Measurements from ENCODE around the gene UNC5B. TPM values are rescaled to one million over a fixed set of nuclear protein-coding genes. Genes with fewer than 3 reads are reported as not detected.

UNC5B gene
- total and polyA plus RNA-seq, 7 experiments from 2014 or later: 0.08 TPM; not detected in 5

- Mint-ChIP-seq H3K27ac (no peak overlapping the region), H3K4me1 (no peaks in the 10 kb centered on the region), H3K36me3 (no peaks in the 10 kb centered on the region), H3K27me3 (peaks cover 0 to 8% (median 0%) of the 10 kb centered on the region in 5 donors), H3K4me3 (no peak overlapping the region), H3K9me3 (no peaks in the 10 kb centered on the region)
- DNase-seq (no peak), ATAC-seq (peak; percentile 6)
- H3K4me3 ChIP-seq (ENCODE audit: low read length): no peak overlapping the region
- no peaks in the 10 kb centered on the region for H3K36me3 ChIP-seq (ENCODE audit: control insufficient read depth in 2 of 3, insufficient read depth in 3 of 3, low read length in 3 of 3)
- ChIA-PET POLR2A (no interaction called here), CTCF (interaction anchor here (0.6 kb wide), 1 partner anchor 39 kb away, joined by 4 read pairs; no protein-coding TSS in a partner anchor)
- no peaks in the 10 kb centered on the region for H3K4me1 ChIP-seq (ENCODE audit: control insufficient read depth in 2 of 2, insufficient read depth in 2 of 2, low read length in 2 of 2)
- H3K9me3 ChIP-seq (ENCODE audit: control insufficient read depth in 2 of 3, low read length in 3 of 3): no peaks in the 10 kb centered on the region
- no peak overlapping the region for H3K27ac ChIP-seq (ENCODE audit: low read depth, low read length)
- intact Hi-C loops (cut with micrococcal nuclease): no loop called here
- H3K27me3 ChIP-seq (ENCODE audit: control insufficient read depth in 2 of 2, insufficient read depth in 2 of 2, low read length in 2 of 2): no peaks in the 10 kb centered on the region
These were observed 31.5 kb downstream of the UNC5B start for GRCh38 chr10:71243756-71244395.

GRCh38 chr10:71244431-71245419, 32.4 kb downstream of the UNC5B start:
- CTCF ChIA-PET: interaction anchor here (0.6 kb wide), 1 partner anchor 40 kb away, joined by 4 read pairs; no protein-coding TSS in a partner anchor

GRCh38 chr10:71245420-71246325, 33.3 kb downstream of the UNC5B start:
- Mint-ChIP-seq H3K36me3 (no peaks in the 10 kb centered on the region), H3K27ac (no peak overlapping the region), H3K27me3 (peaks cover 0 to 8% (median 0%) of the 10 kb centered on the region in 5 donors), H3K4me1 (no peaks in the 10 kb centered on the region), H3K4me3 (no peak overlapping the region), H3K9me3 (no peaks in the 10 kb centered on the region)
- Histone ChIP-seq H3K36me3 (ENCODE audit: control insufficient read depth in 2 of 3, insufficient read depth in 3 of 3, low read length in 3 of 3) (no peaks in the 10 kb centered on the region), H3K4me1 (ENCODE audit: control insufficient read depth in 2 of 2, insufficient read depth in 2 of 2, low read length in 2 of 2) (no peaks in the 10 kb centered on the region), H3K27me3 (ENCODE audit: control insufficient read depth in 2 of 2, insufficient read depth in 2 of 2, low read length in 2 of 2) (no peaks in the 10 kb centered on the region), H3K9me3 (ENCODE audit: control insufficient read depth in 2 of 3, low read length in 3 of 3) (no peaks in the 10 kb centered on the region), H3K4me3 (ENCODE audit: low read length) (no peak overlapping the region), H3K27ac (ENCODE audit: low read depth, low read length) (no peak overlapping the region)
- ChIA-PET POLR2A (no interaction called here), CTCF (no interaction called here)
- intact Hi-C loops (cut with micrococcal nuclease): no loop called here
- ATAC-seq (no peak), DNase-seq (no peak)

More at GRCh38 chr10:71244431-71245419, 32.4 kb downstream of the UNC5B start:
- Histone ChIP-seq H3K9me3 (ENCODE audit: control insufficient read depth in 2 of 3, low read length in 3 of 3) (no peaks in the 10 kb centered on the region), H3K27ac (ENCODE audit: low read depth, low read length) (no peak overlapping the region), H3K36me3 (ENCODE audit: control insufficient read depth in 2 of 3, insufficient read depth in 3 of 3, low read length in 3 of 3) (no peaks in the 10 kb centered on the region), H3K4me1 (ENCODE audit: control insufficient read depth in 2 of 2, insufficient read depth in 2 of 2, low read length in 2 of 2) (no peaks in the 10 kb centered on the region), H3K4me3 (ENCODE audit: low read length) (no peak overlapping the region), H3K27me3 (ENCODE audit: control insufficient read depth in 2 of 2, insufficient read depth in 2 of 2, low read length in 2 of 2) (no peaks in the 10 kb centered on the region)
- no peak for DNase-seq
- Mint-ChIP-seq H3K36me3 (no peaks in the 10 kb centered on the region), H3K4me1 (no peaks in the 10 kb centered on the region), H3K27ac (no peak overlapping the region), H3K9me3 (no peaks in the 10 kb centered on the region), H3K27me3 (peaks cover 0 to 8% (median 0%) of the 10 kb centered on the region in 5 donors), H3K4me3 (no peak overlapping the region)
- intact Hi-C loops (cut with micrococcal nuclease): no loop called here
- peak; percentile 5 for ATAC-seq
- POLR2A ChIA-PET: no interaction called here

- ATAC-seq (no peak), DNase-seq (no peak)
- H3K27me3 Mint-ChIP-seq: peaks cover 0 to 8% (median 0%) of the 10 kb centered on the region in 5 donors
- no peaks in the 10 kb centered on the region for H3K4me1 ChIP-seq (ENCODE audit: control insufficient read depth in 2 of 2, insufficient read depth in 2 of 2, low read length in 2 of 2)
- H3K4me1 Mint-ChIP-seq: no peaks in the 10 kb centered on the region
- intact Hi-C loops (cut with micrococcal nuclease): no loop called here
- peak overlapping the region in 1 of 9 donors; percentile 29 for H3K27ac Mint-ChIP-seq
- no peaks in the 10 kb centered on the region for H3K36me3 Mint-ChIP-seq
- H3K27ac ChIP-seq (ENCODE audit: low read depth, low read length): no peak overlapping the region
- no peaks in the 10 kb centered on the region for H3K9me3 Mint-ChIP-seq
- H3K36me3 ChIP-seq (ENCODE audit: control insufficient read depth in 2 of 3, insufficient read depth in 3 of 3, low read length in 3 of 3): no peaks in the 10 kb centered on the region
- no peak overlapping the region for H3K4me3 Mint-ChIP-seq
- ChIA-PET POLR2A (no interaction called here), CTCF (no interaction called here)
- H3K9me3 ChIP-seq (ENCODE audit: control insufficient read depth in 2 of 3, low read length in 3 of 3): no peaks in the 10 kb centered on the region
- H3K4me3 ChIP-seq (ENCODE audit: low read length): no peak overlapping the region
- no peaks in the 10 kb centered on the region for H3K27me3 ChIP-seq (ENCODE audit: control insufficient read depth in 2 of 2, insufficient read depth in 2 of 2, low read length in 2 of 2)
These were observed 34.4 kb downstream of the UNC5B start for GRCh38 chr10:71246591-71247413.

- DNase-seq (no peak), ATAC-seq (no peak)
- Mint-ChIP-seq H3K9me3 (no peaks in the 10 kb centered on the region), H3K27ac (peak overlapping the region in 1 of 9 donors; percentile 29), H3K4me3 (no peak overlapping the region), H3K36me3 (no peaks in the 10 kb centered on the region), H3K4me1 (no peaks in the 10 kb centered on the region), H3K27me3 (peaks cover 0 to 8% (median 0%) of the 10 kb centered on the region in 5 donors)
- no peaks in the 10 kb centered on the region for H3K27me3 ChIP-seq (ENCODE audit: control insufficient read depth in 2 of 2, insufficient read depth in 2 of 2, low read length in 2 of 2)
- H3K4me1 ChIP-seq (ENCODE audit: control insufficient read depth in 2 of 2, insufficient read depth in 2 of 2, low read length in 2 of 2): no peaks in the 10 kb centered on the region
- ChIA-PET CTCF (no interaction called here), POLR2A (no interaction called here)
- intact Hi-C loops (cut with micrococcal nuclease): no loop called here
- no peaks in the 10 kb centered on the region for H3K9me3 ChIP-seq (ENCODE audit: control insufficient read depth in 2 of 3, low read length in 3 of 3)
- no peaks in the 10 kb centered on the region for H3K36me3 ChIP-seq (ENCODE audit: control insufficient read depth in 2 of 3, insufficient read depth in 3 of 3, low read length in 3 of 3)
- no peak overlapping the region for H3K27ac ChIP-seq (ENCODE audit: low read depth, low read length)
- no peak overlapping the region for H3K4me3 ChIP-seq (ENCODE audit: low read length)
These were observed 35.0 kb downstream of the UNC5B start for GRCh38 chr10:71247414-71247705.

GRCh38 chr10:71247804-71248203, 35.4 kb downstream of the UNC5B start:
- no peaks in the 10 kb centered on the region for H3K36me3 ChIP-seq (ENCODE audit: control insufficient read depth in 2 of 3, insufficient read depth in 3 of 3, low read length in 3 of 3)
- H3K27ac Mint-ChIP-seq: no peak overlapping the region
- no peak overlapping the region for H3K27ac ChIP-seq (ENCODE audit: low read depth, low read length)
- no peaks in the 10 kb centered on the region for H3K4me1 ChIP-seq (ENCODE audit: control insufficient read depth in 2 of 2, insufficient read depth in 2 of 2, low read length in 2 of 2)
- H3K4me1 Mint-ChIP-seq: no peaks in the 10 kb centered on the region
- no peaks in the 10 kb centered on the region for H3K36me3 Mint-ChIP-seq
- no peak for DNase-seq
- H3K4me3 ChIP-seq (ENCODE audit: low read length): no peak overlapping the region
- H3K9me3 ChIP-seq (ENCODE audit: control insufficient read depth in 2 of 3, low read length in 3 of 3): no peaks in the 10 kb centered on the region
- H3K27me3 ChIP-seq (ENCODE audit: control insufficient read depth in 2 of 2, insufficient read depth in 2 of 2, low read length in 2 of 2): no peaks in the 10 kb centered on the region
- H3K9me3 Mint-ChIP-seq: no peaks in the 10 kb centered on the region
- ChIA-PET CTCF (no interaction called here), POLR2A (no interaction called here)
- no peak for ATAC-seq
- intact Hi-C loops (cut with micrococcal nuclease): no loop called here
- H3K4me3 Mint-ChIP-seq: no peak overlapping the region
- peaks cover 0 to 8% (median 0%) of the 10 kb centered on the region in 5 donors for H3K27me3 Mint-ChIP-seq

All from naive thymus-derived CD4-positive, alpha-beta T cell (primary cell).